Loucy (cell line): ENCODE data around the gene SCNN1A.
A peak's percentile ranks its signal among the peaks of the same experiment; 100 is the strongest.
"Not testable (repeated sequence)": the region's sequence is repeated elsewhere in the genome, so short reads cannot be mapped to it uniquely, and the experiment has no call there.

Source experiments
- H2AFZ ChIP-seq: fragments of 200-600 bp; sonication (generic); 2 replicates; pipeline ENCODE4 v1.6.0; 2016; ENCODE audit warnings: antibody characterized with exemption, mild to moderate bottlenecking, low read length, moderate library complexity
- H3F3A ChIP-seq: fragments of 200-600 bp; 2 replicates; pipeline ENCODE4 v1.6.0; 2016; ENCODE audit warnings: antibody characterized with exemption, low read depth, mild to moderate bottlenecking
- H3K27me3 ChIP-seq: fragments of 200-600 bp; sonication (generic); 2 replicates; pipeline ENCODE4 v1.6.1; 2014; ENCODE audit warnings: low read length, mild to moderate bottlenecking; ENCODE audit not compliant: insufficient read depth, poor library complexity, severe bottlenecking
- H3K36me3 ChIP-seq: fragments of 200-600 bp; sonication (generic); 2 replicates; pipeline ENCODE4 v1.6.1; 2016; ENCODE audit warnings: low read length; ENCODE audit not compliant: insufficient read depth
- H3K4me1 ChIP-seq: fragments of 200-600 bp; sonication (generic); 2 replicates; pipeline ENCODE4 v1.5.1; 2014; ENCODE audit warnings: low read length, mild to moderate bottlenecking; ENCODE audit not compliant: insufficient read depth, poor library complexity, severe bottlenecking
- H3K4me2 ChIP-seq: fragments of 200-600 bp; sonication (generic); 2 replicates; pipeline ENCODE4 v1.6.0; 2014; ENCODE audit warnings: antibody characterized with exemption, low read length, low read depth, mild to moderate bottlenecking; ENCODE audit not compliant: poor library complexity, severe bottlenecking
- H3K4me3 ChIP-seq: fragments of 200-600 bp; sonication (generic); 2 replicates; pipeline ENCODE4 v1.5.1; 2014; ENCODE audit warnings: low read length, mild to moderate bottlenecking, mixed read lengths; ENCODE audit not compliant: poor library complexity, severe bottlenecking
- H3K79me2 ChIP-seq: fragments of 200-600 bp; sonication (generic); 2 replicates; pipeline ENCODE4 v1.6.1; 2014; ENCODE audit warnings: low read length; ENCODE audit not compliant: insufficient read depth
- H3K9ac ChIP-seq: fragments of 200-600 bp; sonication (generic); 2 replicates; pipeline ENCODE4 v1.6.0; 2014; ENCODE audit warnings: mild to moderate bottlenecking, low read depth, low read length, moderate library complexity; ENCODE audit not compliant: poor library complexity, severe bottlenecking
- H3K9me2 ChIP-seq: fragments of 200-600 bp; sonication (generic); replicated peaks from 2 replicates; pipeline ENCODE4 v1.6.1; 2016; ENCODE audit warnings: low read depth, low read length, mixed read lengths
- H3K9me3 ChIP-seq: fragments of 200-600 bp; sonication (generic); 2 replicates; pipeline ENCODE4 v1.6.1; 2014; ENCODE audit warnings: mild to moderate bottlenecking, antibody characterized with exemption, low read length, low read depth; ENCODE audit not compliant: insufficient read depth
- H4K20me1 ChIP-seq: fragments of 200-600 bp; sonication (generic); 2 replicates; pipeline ENCODE4 v1.6.0; 2014; ENCODE audit warnings: antibody characterized with exemption, low read length, mild to moderate bottlenecking; ENCODE audit not compliant: insufficient read depth, poor library complexity, severe bottlenecking
- EZH2phosphoT487 ChIP-seq: fragments of 200-600 bp; IDR thresholded peaks from 2 replicates; pipeline ENCODE4 v1.6.1; 2018; ENCODE audit warnings: antibody characterized with exemption, mild to moderate bottlenecking, moderate library complexity, borderline replicate concordance
- TF ChIP-seq, protein P1 (sequence below): fragments of 200-600 bp; sonication (generic); conservative IDR thresholded peaks from 2 replicates; pipeline ENCODE4 v1.5.1; 2014; ENCODE audit warnings: mild to moderate bottlenecking, antibody characterized with exemption, low read length

The SCNN1A gene

GRCh38 chr12:6340032-6340638, 35.2 kb downstream of the SCNN1A start:
- H4K20me1 ChIP-seq = peaks cover 40% of the 10 kb centered on the region
- H3K4me1 ChIP-seq = peaks cover 68% of the 10 kb centered on the region
- H3K9me3 ChIP-seq = no peaks in the 10 kb centered on the region
- peak overlapping the region; percentile 100 for H3K4me2 ChIP-seq
- H2AFZ ChIP-seq = no peak overlapping the region
- TF ChIP-seq, protein P1, sequence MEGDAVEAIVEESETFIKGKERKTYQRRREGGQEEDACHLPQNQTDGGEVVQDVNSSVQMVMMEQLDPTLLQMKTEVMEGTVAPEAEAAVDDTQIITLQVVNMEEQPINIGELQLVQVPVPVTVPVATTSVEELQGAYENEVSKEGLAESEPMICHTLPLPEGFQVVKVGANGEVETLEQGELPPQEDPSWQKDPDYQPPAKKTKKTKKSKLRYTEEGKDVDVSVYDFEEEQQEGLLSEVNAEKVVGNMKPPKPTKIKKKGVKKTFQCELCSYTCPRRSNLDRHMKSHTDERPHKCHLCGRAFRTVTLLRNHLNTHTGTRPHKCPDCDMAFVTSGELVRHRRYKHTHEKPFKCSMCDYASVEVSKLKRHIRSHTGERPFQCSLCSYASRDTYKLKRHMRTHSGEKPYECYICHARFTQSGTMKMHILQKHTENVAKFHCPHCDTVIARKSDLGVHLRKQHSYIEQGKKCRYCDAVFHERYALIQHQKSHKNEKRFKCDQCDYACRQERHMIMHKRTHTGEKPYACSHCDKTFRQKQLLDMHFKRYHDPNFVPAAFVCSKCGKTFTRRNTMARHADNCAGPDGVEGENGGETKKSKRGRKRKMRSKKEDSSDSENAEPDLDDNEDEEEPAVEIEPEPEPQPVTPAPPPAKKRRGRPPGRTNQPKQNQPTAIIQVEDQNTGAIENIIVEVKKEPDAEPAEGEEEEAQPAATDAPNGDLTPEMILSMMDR = no peak
- TF ChIP-seq EZH2phosphoT487 = no peak
- H3K9ac ChIP-seq = peak overlapping the region; percentile 100
- H3F3A ChIP-seq = peaks cover 11% of the 10 kb centered on the region; the same call in 1 of the 2 replicates
- no peaks in the 10 kb centered on the region for H3K9me2 ChIP-seq
- peaks cover 76% of the 10 kb centered on the region for H3K79me2 ChIP-seq
- no peaks in the 10 kb centered on the region for H3K36me3 ChIP-seq
- peaks cover 11% of the 10 kb centered on the region for H3K27me3 ChIP-seq
- peak overlapping the region; percentile 94 for H3K4me3 ChIP-seq

GRCh38 chr12:6338955-6339354, 36.4 kb downstream of the SCNN1A start:
- H3F3A ChIP-seq = peaks cover 11% of the 10 kb centered on the region; the same call in 1 of the 2 replicates
- H3K4me1 ChIP-seq = peaks cover 68% of the 10 kb centered on the region
- H3K4me2 ChIP-seq = peak overlapping the region; percentile 100
- no peak overlapping the region for H2AFZ ChIP-seq
- TF ChIP-seq, protein P1 = no peak
- TF ChIP-seq EZH2phosphoT487 = no peak
- peaks cover 52% of the 10 kb centered on the region for H4K20me1 ChIP-seq
- no peaks in the 10 kb centered on the region for H3K9me2 ChIP-seq
- H3K27me3 ChIP-seq = peaks cover 11% of the 10 kb centered on the region
- peak overlapping the region; percentile 100 for H3K9ac ChIP-seq
- peaks cover 88% of the 10 kb centered on the region for H3K79me2 ChIP-seq
- peak overlapping the region; percentile 94 for H3K4me3 ChIP-seq
- peaks cover 9% of the 10 kb centered on the region; the same call in 1 of the 2 replicates for H3K36me3 ChIP-seq
- H3K9me3 ChIP-seq = no peaks in the 10 kb centered on the region

GRCh38 chr12:6338536-6338935, 36.8 kb downstream of the SCNN1A start:
- Histone ChIP-seq H3K4me2 (peak overlapping the region; percentile 100), H3K27me3 (peaks cover 11% of the 10 kb centered on the region), H3K79me2 (peaks cover 92% of the 10 kb centered on the region), H3K9ac (peak overlapping the region; percentile 100), H4K20me1 (peaks cover 54% of the 10 kb centered on the region), H3K36me3 (peaks cover 14% of the 10 kb centered on the region; the same call in 1 of the 2 replicates), H3K4me3 (peak overlapping the region; percentile 94), H3K4me1 (peaks cover 64% of the 10 kb centered on the region), H3F3A (peaks cover 11% of the 10 kb centered on the region; the same call in 1 of the 2 replicates)
- not testable (repeated sequence) for H3K9me2 ChIP-seq, H2AFZ ChIP-seq, H3K9me3 ChIP-seq
